PFSK-1 (cell line): Measurements from ENCODE around the gene PEF1.

ENCODE experiments used
- FOXP2 ChIP-seq: optimal IDR thresholded peaks from 2 replicates; pipeline ENCODE3; 2011; ENCODE audit warnings: borderline replicate concordance, control low read depth, inconsistent platforms; ENCODE audit not compliant: insufficient read depth; ENCODE audit errors: extremely low read length, extremely low read depth
- POLR2AphosphoS5 ChIP-seq: IDR thresholded peaks from 2 replicates; pipeline ENCODE4 v1.6.1; 2012; ENCODE audit warnings: low read depth, mild to moderate bottlenecking, control low read depth, low read length, moderate library complexity
- SIN3A ChIP-seq: IDR thresholded peaks from 2 replicates; pipeline ENCODE4 v1.6.1; 2012; ENCODE audit warnings: mild to moderate bottlenecking, low read length, moderate library complexity, borderline replicate concordance; ENCODE audit not compliant: insufficient read depth
- TAF1 ChIP-seq: IDR thresholded peaks from 2 replicates; pipeline ENCODE4 v1.6.1; 2012; ENCODE audit warnings: low read length, control low read depth, borderline replicate concordance; ENCODE audit not compliant: insufficient read depth
- TF ChIP-seq, protein P1 (sequence below), 2 experiments: IDR thresholded peaks; 2 replicates each; pipeline versions ENCODE4 v1.6.1 to v1.8.0; 2011 to 2012; ENCODE audit warnings: low read depth in 2 of 2, low read length in 2 of 2, control low read depth in 1 of 2, inconsistent platforms in 1 of 2, mild to moderate bottlenecking in 1 of 2, moderate library complexity in 1 of 2; ENCODE audit not compliant: insufficient read depth in 1 of 2

Gene PEF1

DNA sequence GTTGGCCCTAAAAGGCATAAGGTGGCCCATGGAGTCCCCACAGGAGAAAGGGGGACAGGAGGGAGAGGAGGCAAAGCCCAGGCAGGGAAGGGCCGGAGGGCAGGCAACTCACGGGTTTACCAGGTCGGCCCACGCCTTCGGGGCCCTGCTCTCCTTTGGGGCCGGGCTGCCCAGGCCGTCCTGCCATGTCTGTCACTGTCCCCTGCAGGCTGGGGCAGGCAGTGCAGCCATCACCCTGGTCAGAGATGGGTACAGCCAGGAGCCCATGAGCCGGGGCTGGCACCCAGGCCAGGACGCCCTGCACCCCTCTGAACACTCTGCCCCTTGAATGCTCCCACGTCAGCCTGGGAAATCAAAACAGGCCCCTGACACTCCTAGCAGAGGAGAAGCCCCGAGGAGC, 39.3 kb upstream of the PEF1 start:
- TF ChIP-seq TAF1 (no peak), POLR2AphosphoS5 (no peak), FOXP2 (no peak), SIN3A (no peak)
- TF ChIP-seq, protein P1, sequence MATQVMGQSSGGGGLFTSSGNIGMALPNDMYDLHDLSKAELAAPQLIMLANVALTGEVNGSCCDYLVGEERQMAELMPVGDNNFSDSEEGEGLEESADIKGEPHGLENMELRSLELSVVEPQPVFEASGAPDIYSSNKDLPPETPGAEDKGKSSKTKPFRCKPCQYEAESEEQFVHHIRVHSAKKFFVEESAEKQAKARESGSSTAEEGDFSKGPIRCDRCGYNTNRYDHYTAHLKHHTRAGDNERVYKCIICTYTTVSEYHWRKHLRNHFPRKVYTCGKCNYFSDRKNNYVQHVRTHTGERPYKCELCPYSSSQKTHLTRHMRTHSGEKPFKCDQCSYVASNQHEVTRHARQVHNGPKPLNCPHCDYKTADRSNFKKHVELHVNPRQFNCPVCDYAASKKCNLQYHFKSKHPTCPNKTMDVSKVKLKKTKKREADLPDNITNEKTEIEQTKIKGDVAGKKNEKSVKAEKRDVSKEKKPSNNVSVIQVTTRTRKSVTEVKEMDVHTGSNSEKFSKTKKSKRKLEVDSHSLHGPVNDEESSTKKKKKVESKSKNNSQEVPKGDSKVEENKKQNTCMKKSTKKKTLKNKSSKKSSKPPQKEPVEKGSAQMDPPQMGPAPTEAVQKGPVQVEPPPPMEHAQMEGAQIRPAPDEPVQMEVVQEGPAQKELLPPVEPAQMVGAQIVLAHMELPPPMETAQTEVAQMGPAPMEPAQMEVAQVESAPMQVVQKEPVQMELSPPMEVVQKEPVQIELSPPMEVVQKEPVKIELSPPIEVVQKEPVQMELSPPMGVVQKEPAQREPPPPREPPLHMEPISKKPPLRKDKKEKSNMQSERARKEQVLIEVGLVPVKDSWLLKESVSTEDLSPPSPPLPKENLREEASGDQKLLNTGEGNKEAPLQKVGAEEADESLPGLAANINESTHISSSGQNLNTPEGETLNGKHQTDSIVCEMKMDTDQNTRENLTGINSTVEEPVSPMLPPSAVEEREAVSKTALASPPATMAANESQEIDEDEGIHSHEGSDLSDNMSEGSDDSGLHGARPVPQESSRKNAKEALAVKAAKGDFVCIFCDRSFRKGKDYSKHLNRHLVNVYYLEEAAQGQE (IDR thresholded peaks at IDR 0.05; ENCODE audit: insufficient read depth in 1 of 2, low read depth in 2 of 2, low read length in 2 of 2): no peak

DNA sequence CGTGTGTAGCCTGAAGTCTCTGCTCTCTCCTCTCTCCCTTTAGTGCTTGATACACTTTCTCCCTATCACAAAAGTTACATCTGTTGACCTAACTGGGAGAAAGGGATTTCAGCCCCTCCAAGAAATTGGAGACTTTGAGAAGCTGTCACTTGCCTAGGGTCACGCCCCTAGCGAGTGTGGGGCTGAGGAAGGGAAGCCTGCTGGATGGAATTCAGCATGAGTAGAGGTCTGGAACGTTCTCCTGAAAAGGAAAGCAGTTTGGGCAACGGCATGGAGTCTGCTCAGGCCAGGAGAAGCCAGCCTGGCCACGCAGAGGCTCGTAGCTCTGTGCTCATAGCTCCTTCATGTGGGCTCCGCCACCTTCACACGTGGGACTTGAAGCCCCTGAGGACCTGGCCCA, 36.7 kb upstream of the PEF1 start:
- TF ChIP-seq POLR2AphosphoS5 (no peak), SIN3A (no peak), FOXP2 (no peak), TAF1 (no peak)
- TF ChIP-seq, protein P1 (IDR thresholded peaks at IDR 0.05; ENCODE audit: insufficient read depth in 1 of 2, low read depth in 2 of 2, low read length in 2 of 2): no peak

DNA sequence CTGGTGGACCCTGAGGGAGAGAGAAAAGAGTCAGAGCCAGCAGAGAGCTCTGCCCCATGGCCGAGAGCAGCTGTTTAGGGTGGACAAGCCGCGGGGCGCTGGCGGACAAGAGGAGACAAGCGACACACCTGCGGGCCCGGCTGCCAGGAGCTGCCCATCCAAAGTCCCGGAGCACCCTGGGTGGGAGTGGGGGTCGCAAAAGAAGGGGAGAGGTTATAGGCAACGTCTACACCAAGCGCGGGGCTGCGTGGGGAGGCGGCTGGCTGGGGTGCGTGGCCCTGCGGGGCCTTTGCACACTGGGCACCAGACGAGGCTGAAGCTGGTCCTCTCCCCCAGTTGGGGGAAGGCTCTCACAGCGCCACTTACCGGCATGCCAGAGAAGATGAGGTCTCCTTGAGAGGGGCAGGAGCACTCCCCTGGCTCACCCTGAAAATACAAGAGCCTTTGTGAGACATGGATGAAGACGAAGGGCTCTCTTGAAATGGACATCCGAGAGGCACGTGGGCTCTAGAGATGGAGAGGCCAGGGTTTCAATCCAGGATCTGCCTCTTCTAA, 35.1 kb upstream of the PEF1 start:
- TF ChIP-seq TAF1 (no peak), POLR2AphosphoS5 (no peak), SIN3A (no peak), FOXP2 (no peak)
- TF ChIP-seq, protein P1 (IDR thresholded peaks at IDR 0.05; ENCODE audit: insufficient read depth in 1 of 2, low read depth in 2 of 2, low read length in 2 of 2): no peak

DNA sequence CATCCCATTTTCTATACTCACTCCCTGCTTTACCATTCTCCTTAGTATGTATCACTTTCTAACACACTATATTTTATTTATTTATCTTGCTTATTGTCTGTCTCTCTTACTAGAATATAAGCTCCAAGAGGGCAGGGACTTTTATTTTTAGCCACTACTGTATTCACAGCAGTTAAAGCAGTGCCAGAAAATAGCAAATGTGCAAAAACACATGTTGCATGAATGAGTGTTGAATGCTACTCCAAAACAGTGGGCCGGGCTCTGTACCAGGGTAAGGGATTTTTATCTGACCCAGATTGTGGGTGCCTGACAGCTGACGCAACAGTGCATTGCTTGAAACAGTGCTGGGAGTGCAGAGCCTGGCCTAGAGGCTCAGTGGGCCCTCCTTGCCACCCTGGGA, 34.4 kb upstream of the PEF1 start:
- no peak for TF ChIP-seq POLR2AphosphoS5
- TF ChIP-seq, protein P1 (IDR thresholded peaks at IDR 0.05; ENCODE audit: insufficient read depth in 1 of 2, low read depth in 2 of 2, low read length in 2 of 2): no peak
- TF ChIP-seq FOXP2: no peak
- TF ChIP-seq TAF1: no peak
- TF ChIP-seq SIN3A: no peak

DNA sequence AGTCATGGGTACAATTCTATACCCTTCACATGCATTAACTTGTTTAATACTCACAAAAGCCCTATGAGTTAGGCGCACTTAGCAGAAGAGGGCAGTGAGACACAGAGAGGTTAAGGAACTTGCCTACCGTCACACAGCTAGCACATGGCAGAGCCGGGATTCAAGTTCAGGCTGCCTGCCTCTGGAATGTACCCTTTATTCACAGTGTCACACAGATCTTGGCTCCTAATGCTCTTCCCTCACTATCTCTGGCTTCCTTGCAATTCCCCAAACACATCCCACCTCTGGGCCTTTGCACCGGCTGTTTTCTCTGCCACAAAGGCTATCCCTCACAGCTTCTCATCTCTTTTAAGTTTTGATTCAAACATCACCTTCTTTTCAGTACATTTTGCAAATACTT, 34.0 kb upstream of the PEF1 start:
- no peak for TF ChIP-seq TAF1
- TF ChIP-seq FOXP2: no peak
- TF ChIP-seq, protein P1 (IDR thresholded peaks at IDR 0.05; ENCODE audit: insufficient read depth in 1 of 2, low read depth in 2 of 2, low read length in 2 of 2): no peak
- TF ChIP-seq POLR2AphosphoS5: no peak
- no peak for TF ChIP-seq SIN3A
